ENCODE data around the gene LCE3D. TPM values are rescaled to one million over a fixed set of nuclear protein-coding genes. Genes with fewer than 3 reads are reported as not detected.

Gene LCE3D
- polyA plus RNA-seq, 1 of the 3 experiments (the other 2 are of a cell fraction), result not detected

DNA sequence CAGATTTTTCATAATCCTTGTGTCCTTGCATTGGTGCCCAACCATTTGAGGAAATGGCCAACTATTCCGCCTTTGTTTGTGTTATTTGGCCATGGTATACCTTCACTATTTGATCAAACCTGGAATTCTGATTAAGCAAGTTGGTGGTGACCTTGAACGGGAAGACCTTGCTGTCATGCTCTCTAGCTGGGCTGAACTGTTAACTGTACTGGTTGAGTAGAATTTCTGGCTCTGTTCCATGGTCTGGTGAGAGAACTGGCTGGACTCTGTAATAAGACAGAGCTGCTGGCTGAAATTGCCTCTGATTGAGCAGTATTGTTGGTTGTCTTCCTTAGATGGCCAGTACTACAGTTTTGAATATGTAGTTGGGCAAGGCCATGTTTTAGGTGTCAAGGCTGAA is 16.7 kb upstream of the LCE3D start (continued):
- TF ChIP-seq, protein P1, sequence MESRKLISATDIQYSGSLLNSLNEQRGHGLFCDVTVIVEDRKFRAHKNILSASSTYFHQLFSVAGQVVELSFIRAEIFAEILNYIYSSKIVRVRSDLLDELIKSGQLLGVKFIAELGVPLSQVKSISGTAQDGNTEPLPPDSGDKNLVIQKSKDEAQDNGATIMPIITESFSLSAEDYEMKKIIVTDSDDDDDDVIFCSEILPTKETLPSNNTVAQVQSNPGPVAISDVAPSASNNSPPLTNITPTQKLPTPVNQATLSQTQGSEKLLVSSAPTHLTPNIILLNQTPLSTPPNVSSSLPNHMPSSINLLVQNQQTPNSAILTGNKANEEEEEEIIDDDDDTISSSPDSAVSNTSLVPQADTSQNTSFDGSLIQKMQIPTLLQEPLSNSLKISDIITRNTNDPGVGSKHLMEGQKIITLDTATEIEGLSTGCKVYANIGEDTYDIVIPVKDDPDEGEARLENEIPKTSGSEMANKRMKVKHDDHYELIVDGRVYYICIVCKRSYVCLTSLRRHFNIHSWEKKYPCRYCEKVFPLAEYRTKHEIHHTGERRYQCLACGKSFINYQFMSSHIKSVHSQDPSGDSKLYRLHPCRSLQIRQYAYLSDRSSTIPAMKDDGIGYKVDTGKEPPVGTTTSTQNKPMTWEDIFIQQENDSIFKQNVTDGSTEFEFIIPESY (IDR thresholded peaks at IDR 0.05; ENCODE audit: borderline replicate concordance, low read depth), result no peak
- TF ChIP-seq TCF12 (IDR thresholded peaks at IDR 0.05) (no peak), YY1 (IDR thresholded peaks at IDR 0.05; ENCODE audit: low read depth) (no peak), MEF2A (IDR thresholded peaks at IDR 0.05; ENCODE audit: borderline replicate concordance, low read depth) (no peak)

DNA sequence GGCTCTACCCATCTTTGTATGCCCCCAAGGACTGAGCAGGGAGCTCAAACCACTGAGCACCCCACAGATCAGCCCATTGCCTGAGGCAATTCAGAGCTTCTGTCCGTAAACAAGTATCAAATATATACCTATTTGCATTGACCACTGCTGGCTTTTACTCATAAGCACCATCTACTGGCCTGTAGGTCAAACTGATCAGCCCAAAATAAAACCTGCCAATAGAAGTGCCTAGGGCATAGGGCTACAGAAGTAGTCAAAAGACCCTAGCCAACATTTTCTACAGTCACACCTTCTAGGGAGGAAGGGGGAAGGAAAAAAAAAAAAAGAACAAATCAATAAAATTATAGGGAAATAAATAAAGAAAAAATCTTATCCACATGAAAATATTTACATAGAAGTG is 5.3 kb upstream of the LCE3D start:
- H3K27me3 ChIP-seq (ENCODE audit: insufficient read depth), result no peaks in the 10 kb centered on the region
- H3K27ac ChIP-seq (ENCODE audit: low read depth in 2 of 2, low read length in 1 of 2), result no peak overlapping the region
- WGBS (ENCODE audit: low lambda C conversion rate), result no CpG with 5 or more reads among the region's 1 CpG
- no peak overlapping the region for H3K9ac ChIP-seq
- H3K4me3 ChIP-seq (ENCODE audit: low read depth in 2 of 2, low read length in 1 of 2), result no peak overlapping the region
- H2AFZ ChIP-seq (ENCODE audit: low read depth), result no peak overlapping the region
- H3K4me2 ChIP-seq, result no peak overlapping the region
- no peaks in the 10 kb centered on the region for H3F3A ChIP-seq (replicated peaks; ENCODE audit: insufficient read depth)
- no peaks in the 10 kb centered on the region for H3K9me3 ChIP-seq
- no peaks in the 10 kb centered on the region for H3K36me3 ChIP-seq (replicated peaks in 1 of 2; ENCODE audit: control insufficient read depth in 1 of 2, insufficient read depth in 2 of 2, low read length in 1 of 2)
- H3K4me1 ChIP-seq (ENCODE audit: control insufficient read depth in 1 of 2, insufficient read depth in 2 of 2, low read depth in 1 of 2, low read length in 1 of 2), result no peaks in the 10 kb centered on the region
- ChIA-PET POLR2A (no interaction called here), CTCF (no interaction called here)
- DNase-seq, result no peak
- H3K79me2 ChIP-seq (ENCODE audit: insufficient read depth), result no peaks in the 10 kb centered on the region
- no peaks in the 10 kb centered on the region for H4K20me1 ChIP-seq (ENCODE audit: insufficient read depth)
- H3K9me2 ChIP-seq, result no peaks in the 10 kb centered on the region
- TF ChIP-seq RXRA (IDR thresholded peaks at IDR 0.05; ENCODE audit: borderline replicate concordance, low read depth) (no peak), GABPA (IDR thresholded peaks at IDR 0.05; ENCODE audit: low read depth) (no peak), EP300 (IDR thresholded peaks at IDR 0.05; ENCODE audit: borderline replicate concordance in 1 of 2, low read depth in 1 of 2, low read length in 1 of 2) (no peak), MEF2A (IDR thresholded peaks at IDR 0.05; ENCODE audit: borderline replicate concordance, low read depth) (no peak), SMC3 (IDR thresholded peaks at IDR 0.05; ENCODE audit: low read depth, low read length) (no peak), TEAD4 (IDR thresholded peaks at IDR 0.05; ENCODE audit: borderline replicate concordance, insufficient read depth) (no peak), CHD2 (IDR thresholded peaks at IDR 0.05; ENCODE audit: low read length, partially characterized antibody) (no peak), YY1 (IDR thresholded peaks at IDR 0.05; ENCODE audit: low read depth) (no peak), NRF1 (IDR thresholded peaks at IDR 0.05; ENCODE audit: low read depth, low read length) (no peak), MXI1 (IDR thresholded peaks at IDR 0.05; ENCODE audit: low read depth, low read length) (no peak), ELF1 (IDR thresholded peaks at IDR 0.05) (no peak)
- TF ChIP-seq, protein P2, sequence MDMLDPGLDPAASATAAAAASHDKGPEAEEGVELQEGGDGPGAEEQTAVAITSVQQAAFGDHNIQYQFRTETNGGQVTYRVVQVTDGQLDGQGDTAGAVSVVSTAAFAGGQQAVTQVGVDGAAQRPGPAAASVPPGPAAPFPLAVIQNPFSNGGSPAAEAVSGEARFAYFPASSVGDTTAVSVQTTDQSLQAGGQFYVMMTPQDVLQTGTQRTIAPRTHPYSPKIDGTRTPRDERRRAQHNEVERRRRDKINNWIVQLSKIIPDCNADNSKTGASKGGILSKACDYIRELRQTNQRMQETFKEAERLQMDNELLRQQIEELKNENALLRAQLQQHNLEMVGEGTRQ (IDR thresholded peaks at IDR 0.05; ENCODE audit: borderline replicate concordance, low read depth, low read length), result no peak
- TF ChIP-seq, protein P3, sequence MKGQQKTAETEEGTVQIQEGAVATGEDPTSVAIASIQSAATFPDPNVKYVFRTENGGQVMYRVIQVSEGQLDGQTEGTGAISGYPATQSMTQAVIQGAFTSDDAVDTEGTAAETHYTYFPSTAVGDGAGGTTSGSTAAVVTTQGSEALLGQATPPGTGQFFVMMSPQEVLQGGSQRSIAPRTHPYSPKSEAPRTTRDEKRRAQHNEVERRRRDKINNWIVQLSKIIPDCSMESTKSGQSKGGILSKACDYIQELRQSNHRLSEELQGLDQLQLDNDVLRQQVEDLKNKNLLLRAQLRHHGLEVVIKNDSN (IDR thresholded peaks at IDR 0.05; ENCODE audit: borderline replicate concordance, low read depth), result no peak
- TF ChIP-seq, protein P4, sequence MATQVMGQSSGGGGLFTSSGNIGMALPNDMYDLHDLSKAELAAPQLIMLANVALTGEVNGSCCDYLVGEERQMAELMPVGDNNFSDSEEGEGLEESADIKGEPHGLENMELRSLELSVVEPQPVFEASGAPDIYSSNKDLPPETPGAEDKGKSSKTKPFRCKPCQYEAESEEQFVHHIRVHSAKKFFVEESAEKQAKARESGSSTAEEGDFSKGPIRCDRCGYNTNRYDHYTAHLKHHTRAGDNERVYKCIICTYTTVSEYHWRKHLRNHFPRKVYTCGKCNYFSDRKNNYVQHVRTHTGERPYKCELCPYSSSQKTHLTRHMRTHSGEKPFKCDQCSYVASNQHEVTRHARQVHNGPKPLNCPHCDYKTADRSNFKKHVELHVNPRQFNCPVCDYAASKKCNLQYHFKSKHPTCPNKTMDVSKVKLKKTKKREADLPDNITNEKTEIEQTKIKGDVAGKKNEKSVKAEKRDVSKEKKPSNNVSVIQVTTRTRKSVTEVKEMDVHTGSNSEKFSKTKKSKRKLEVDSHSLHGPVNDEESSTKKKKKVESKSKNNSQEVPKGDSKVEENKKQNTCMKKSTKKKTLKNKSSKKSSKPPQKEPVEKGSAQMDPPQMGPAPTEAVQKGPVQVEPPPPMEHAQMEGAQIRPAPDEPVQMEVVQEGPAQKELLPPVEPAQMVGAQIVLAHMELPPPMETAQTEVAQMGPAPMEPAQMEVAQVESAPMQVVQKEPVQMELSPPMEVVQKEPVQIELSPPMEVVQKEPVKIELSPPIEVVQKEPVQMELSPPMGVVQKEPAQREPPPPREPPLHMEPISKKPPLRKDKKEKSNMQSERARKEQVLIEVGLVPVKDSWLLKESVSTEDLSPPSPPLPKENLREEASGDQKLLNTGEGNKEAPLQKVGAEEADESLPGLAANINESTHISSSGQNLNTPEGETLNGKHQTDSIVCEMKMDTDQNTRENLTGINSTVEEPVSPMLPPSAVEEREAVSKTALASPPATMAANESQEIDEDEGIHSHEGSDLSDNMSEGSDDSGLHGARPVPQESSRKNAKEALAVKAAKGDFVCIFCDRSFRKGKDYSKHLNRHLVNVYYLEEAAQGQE (IDR thresholded peaks at IDR 0.05; ENCODE audit: low read depth, low read length), result no peak
- TF ChIP-seq, protein P5, sequence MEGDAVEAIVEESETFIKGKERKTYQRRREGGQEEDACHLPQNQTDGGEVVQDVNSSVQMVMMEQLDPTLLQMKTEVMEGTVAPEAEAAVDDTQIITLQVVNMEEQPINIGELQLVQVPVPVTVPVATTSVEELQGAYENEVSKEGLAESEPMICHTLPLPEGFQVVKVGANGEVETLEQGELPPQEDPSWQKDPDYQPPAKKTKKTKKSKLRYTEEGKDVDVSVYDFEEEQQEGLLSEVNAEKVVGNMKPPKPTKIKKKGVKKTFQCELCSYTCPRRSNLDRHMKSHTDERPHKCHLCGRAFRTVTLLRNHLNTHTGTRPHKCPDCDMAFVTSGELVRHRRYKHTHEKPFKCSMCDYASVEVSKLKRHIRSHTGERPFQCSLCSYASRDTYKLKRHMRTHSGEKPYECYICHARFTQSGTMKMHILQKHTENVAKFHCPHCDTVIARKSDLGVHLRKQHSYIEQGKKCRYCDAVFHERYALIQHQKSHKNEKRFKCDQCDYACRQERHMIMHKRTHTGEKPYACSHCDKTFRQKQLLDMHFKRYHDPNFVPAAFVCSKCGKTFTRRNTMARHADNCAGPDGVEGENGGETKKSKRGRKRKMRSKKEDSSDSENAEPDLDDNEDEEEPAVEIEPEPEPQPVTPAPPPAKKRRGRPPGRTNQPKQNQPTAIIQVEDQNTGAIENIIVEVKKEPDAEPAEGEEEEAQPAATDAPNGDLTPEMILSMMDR (IDR thresholded peaks at IDR 0.05), result no peak; the same call in 1 of the 2 replicates
- TF ChIP-seq, protein P6, sequence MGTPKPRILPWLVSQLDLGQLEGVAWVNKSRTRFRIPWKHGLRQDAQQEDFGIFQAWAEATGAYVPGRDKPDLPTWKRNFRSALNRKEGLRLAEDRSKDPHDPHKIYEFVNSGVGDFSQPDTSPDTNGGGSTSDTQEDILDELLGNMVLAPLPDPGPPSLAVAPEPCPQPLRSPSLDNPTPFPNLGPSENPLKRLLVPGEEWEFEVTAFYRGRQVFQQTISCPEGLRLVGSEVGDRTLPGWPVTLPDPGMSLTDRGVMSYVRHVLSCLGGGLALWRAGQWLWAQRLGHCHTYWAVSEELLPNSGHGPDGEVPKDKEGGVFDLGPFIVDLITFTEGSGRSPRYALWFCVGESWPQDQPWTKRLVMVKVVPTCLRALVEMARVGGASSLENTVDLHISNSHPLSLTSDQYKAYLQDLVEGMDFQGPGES (IDR thresholded peaks at IDR 0.05; ENCODE audit: low read depth, low read length), result no peak
- TF ChIP-seq, protein P1 (IDR thresholded peaks at IDR 0.05; ENCODE audit: borderline replicate concordance, low read depth), result no peak
